Measurements from ENCODE around the gene TMEM170A. TPM values are rescaled to one million over a fixed set of nuclear protein-coding genes. Genes with fewer than 3 reads are reported as not detected.

The TMEM170A gene
- total and polyA plus RNA-seq, 2 of the 13 experiments (the other 11 are each of a cell fraction or from before 2014, with no cell fraction given) = 35.7 to 39.7 TPM

- TF ChIP-seq TBX2 (CRISPR knock-in tag; IDR thresholded peaks at IDR 0.05; ENCODE audit: borderline replicate concordance) = peak; percentile 94
- TF ChIP-seq RFX5 (IDR thresholded peaks at IDR 0.05; ENCODE audit: low read depth, low read length) = peak; percentile 60
- peak; percentile 93; the same call in 1 of the 2 replicates for TF ChIP-seq YEATS4 (CRISPR knock-in tag; IDR thresholded peaks at IDR 0.05; ENCODE audit: borderline replicate concordance)
- peak; percentile 97; the same call in 1 of the 2 replicates for TF ChIP-seq KDM3A (CRISPR knock-in tag; IDR thresholded peaks at IDR 0.05; ENCODE audit: low read depth)
- TF ChIP-seq NCOA1 (CRISPR knock-in tag; IDR thresholded peaks at IDR 0.05) = no peak
- no peak for TF ChIP-seq ZNF569 (CRISPR knock-in tag; IDR thresholded peaks at IDR 0.05; ENCODE audit: borderline replicate concordance)
- peak; percentile 96 for TF ChIP-seq ZNF724P (CRISPR knock-in tag; IDR thresholded peaks at IDR 0.05; ENCODE audit: borderline replicate concordance)
- peak; percentile 90 for TF ChIP-seq ARID4A (CRISPR knock-in tag; IDR thresholded peaks at IDR 0.05; ENCODE audit: borderline replicate concordance)
- peak; percentile 83 for TF ChIP-seq ZNF766 (CRISPR knock-in tag; IDR thresholded peaks at IDR 0.05; ENCODE audit: borderline replicate concordance)
- TF ChIP-seq BATF2 (CRISPR knock-in tag; IDR thresholded peaks at IDR 0.05) = peak; percentile 11; the same call in 1 of the 2 replicates
- no peak for TF ChIP-seq ZNF383 (CRISPR knock-in tag; IDR thresholded peaks at IDR 0.05; ENCODE audit: borderline replicate concordance)
- TF ChIP-seq ZNF607 (CRISPR knock-in tag; IDR thresholded peaks at IDR 0.05; ENCODE audit: borderline replicate concordance) = peak; percentile 87
- TF ChIP-seq ZNF160 (CRISPR knock-in tag; IDR thresholded peaks at IDR 0.05) = 0 out of 2 replicates have a peak, but pooled peaks have one; percentile 73
- TF ChIP-seq NCOA2 (CRISPR knock-in tag; IDR thresholded peaks at IDR 0.05) = peak; percentile 55; the same call in 1 of the 2 replicates
- no peak for TF ChIP-seq TRIM22 (IDR thresholded peaks at IDR 0.05)
- TF ChIP-seq ZNF501 (CRISPR knock-in tag; IDR thresholded peaks at IDR 0.05) = peak; percentile 88
- peak; percentile 80 for TF ChIP-seq ELF3 (CRISPR knock-in tag; IDR thresholded peaks at IDR 0.05)
- peak; percentile 94 for TF ChIP-seq ZNF18 (CRISPR knock-in tag; IDR thresholded peaks at IDR 0.05; ENCODE audit: insufficient replicate concordance)
- peak; percentile 84 for TF ChIP-seq ZFP91 (CRISPR knock-in tag; IDR thresholded peaks at IDR 0.05; ENCODE audit: borderline replicate concordance)
These were observed at the start of gene TMEM170A (continued) for GRCh38 chr16:75464122-75464918.
